K562 (cell line): Measurements from ENCODE around the gene NF2. TPM values are rescaled to one million over a fixed set of nuclear protein-coding genes. Genes with fewer than 3 reads are reported as not detected.

Source experiments
- E2F3 ChIP-seq: fragments of 250-450 bp; sonication (Bioruptor Pico); IDR thresholded peaks from 2 replicates; pipeline ENCODE4 v1.4.0; 2020; ENCODE audit warnings: mild to moderate bottlenecking
- ESRRB ChIP-seq: fragments of 250-450 bp; sonication (Bioruptor Pico); IDR thresholded peaks from 2 replicates; pipeline ENCODE4 v1.5.0; 2020; ENCODE audit warnings: mild to moderate bottlenecking, moderate library complexity, borderline replicate concordance
- GABPB1 ChIP-seq: sonication (generic); formaldehyde crosslinking; IDR thresholded peaks from 2 replicates; pipeline ENCODE4 v1.8.0; 2022; ENCODE audit warnings: mild to moderate bottlenecking, missing genetic modification reagents
- HDGF ChIP-seq: fragments of 450-650 bp; IDR thresholded peaks from 2 replicates; pipeline ENCODE4 v1.6.1; 2016
- HSF4 ChIP-seq: fragments of 250-450 bp; sonication (Bioruptor Pico); IDR thresholded peaks from 2 replicates; pipeline ENCODE4 v2.1.2; 2022; ENCODE audit warnings: mild to moderate bottlenecking, moderate library complexity, borderline replicate concordance
- MYC ChIP-seq, 2 experiments: fragments of 250-450 bp in 1 of 2; sonication (Bioruptor Pico) in 1 of 2; IDR thresholded peaks; 2 replicates each; pipeline versions ENCODE4 v1.5.1 to v1.6.1; 2012 to 2021; ENCODE audit warnings: low read depth in 2 of 2, borderline replicate concordance in 1 of 2, improper control_type of control experiment in 1 of 2, low read length in 1 of 2, mild to moderate bottlenecking in 1 of 2, moderate library complexity in 1 of 2
- SIRT6 ChIP-seq: IDR thresholded peaks from one replicate; pipeline ENCODE4 v1.6.1; 2012; ENCODE audit warnings: low read depth, mild to moderate bottlenecking, control low read depth, inconsistent platforms, low read length, moderate library complexity
- SMARCB1 ChIP-seq: IDR thresholded peaks from 2 replicates; pipeline ENCODE4 v1.6.1; 2011; ENCODE audit warnings: improper control_type of control experiment, low read depth; ENCODE audit not compliant: insufficient read length
- TAF1 ChIP-seq: IDR thresholded peaks from 2 replicates; pipeline ENCODE4 v1.6.1; 2011; ENCODE audit warnings: mild to moderate bottlenecking, low read length, moderate library complexity; ENCODE audit not compliant: insufficient read depth, control insufficient read depth, severe bottlenecking; ENCODE audit errors: extremely low read depth
- TAL1 ChIP-seq: fragments of 450-650 bp; IDR thresholded peaks from 2 replicates; pipeline ENCODE4 v1.6.1; 2016; ENCODE audit warnings: mild to moderate bottlenecking
- ZBTB26 ChIP-seq: fragments of 450-650 bp; formaldehyde crosslinking; IDR thresholded peaks from 2 replicates; pipeline ENCODE4 v1.4.0; 2022; ENCODE audit warnings: missing genetic modification characterization
- ZNF586 ChIP-seq: fragments of 450-650 bp; formaldehyde crosslinking; conservative IDR thresholded peaks from 2 replicates; pipeline ENCODE4 v1.4.0; 2020; ENCODE audit warnings: mild to moderate bottlenecking, moderate library complexity
- polyA plus RNA-seq, 8 experiments: library from polyadenylated mRNA; depleted of rRNA in 4 of 8; stranded (reverse) in 5 of 8; unstranded in 3 of 8; fragments of >200 nt; fragmentation: Nextera tagmentation in 2 of 8; fragmentation: Illumina TruSeq in 1 of 8; extraction: Ambion mirVana in 2 of 8; extraction: Trizol in 1 of 8; gene quantifications; 2 replicates each; pipeline versions ENCODE4 v1.2.1 to v1.2.3, GENCODE V29; 2011 to 2014; ENCODE audit warnings: inconsistent platforms in 1 of 8, missing spikeins in 1 of 8
- total RNA-seq, 7 experiments: library from RNA; depleted of rRNA in 6 of 7; stranded (reverse); fragments of >200 nt in 6 of 7; fragmentation: Illumina TruSeq in 2 of 7; extraction: Trizol in 2 of 7; gene quantifications; 2 replicates each; pipeline versions ENCODE4 v1.2.1 to v1.2.3, GENCODE V29; 2011 to 2021; ENCODE audit warnings: low replicate concordance in 1 of 7

Gene NF2
- total and polyA plus RNA-seq, 9 of the 15 experiments (the other 6 are each of a cell fraction or from before 2014, with no cell fraction given): 2.2 to 32.5 (median 15.2) TPM

- no peak for TF ChIP-seq ZBTB26 (CRISPR knock-in tag)
- no peak for TF ChIP-seq ESRRB (CRISPR knock-in tag)
- no peak for TF ChIP-seq E2F3
- TF ChIP-seq MYC (IDR thresholded peaks at IDR 0.05; ENCODE audit: low read depth, low read length): 0 out of 2 replicates have a peak, but pooled peaks have one; percentile 23
- no peak for TF ChIP-seq MYC (CRISPR knock-in tag; IDR thresholded peaks at IDR 0.05; ENCODE audit: borderline replicate concordance, low read depth)
- TF ChIP-seq TAF1: no peak
- TF ChIP-seq SMARCB1: no peak
- TF ChIP-seq TAL1: no peak
- 0 out of 2 replicates have a peak, but pooled peaks have one; percentile 27 for TF ChIP-seq GABPB1 (CRISPR knock-in tag)
- no peak for TF ChIP-seq ZNF586 (CRISPR knock-in tag)
- no peak for TF ChIP-seq HDGF
- TF ChIP-seq HSF4 (CRISPR knock-in tag): no peak
- TF ChIP-seq SIRT6: no peak
- TF ChIP-seq, all 486 proteins: peak for 3
These were observed 23.1 kb upstream of the NF2 start (continued) for GRCh38 chr22:29580200-29580810.
